Limb (tissue), 2 donors: ENCODE data around the gene ADGRG6.
"Not testable (repeated sequence)": the region's sequence is repeated elsewhere in the genome, so short reads cannot be mapped to it uniquely, and the experiment has no call there.

ENCODE experiments used
- DNase-seq, 2 donors: peaks; one replicate each; pipeline ENCODE4 v3.0.0-alpha.2; 2016; ENCODE audit errors: extremely low spot score in 2 of 2

ADGRG6 gene

GRCh38 chr6:142443102-142443501 is 141.3 kb downstream of the ADGRG6 start:
- DNase-seq = no peak

- no peak for DNase-seq
Measured at GRCh38 chr6:142443532-142443931, 141.7 kb downstream of the ADGRG6 start.

GRCh38 chr6:142444376-142444775 is 142.6 kb downstream of the ADGRG6 start:
- peak in 1 of 2 donors; percentile 41 for DNase-seq

- DNase-seq = no peak
Measured at GRCh38 chr6:142444881-142445301, 143.1 kb downstream of the ADGRG6 start.

- no peak for DNase-seq
Measured at GRCh38 chr6:142446168-142446567, 144.4 kb downstream of the ADGRG6 start.

GRCh38 chr6:142446576-142446975 is 144.8 kb downstream of the ADGRG6 start:
- DNase-seq = no peak

- DNase-seq = no peak
Measured at GRCh38 chr6:142448091-142448729, 146.4 kb downstream of the ADGRG6 start.

- DNase-seq = not testable (repeated sequence)
Measured at GRCh38 chr6:142450856-142451255, 149.0 kb downstream of the ADGRG6 start.

GRCh38 chr6:142452993-142453392 is 151.2 kb downstream of the ADGRG6 start:
- DNase-seq = no peak

GRCh38 chr6:142454196-142454595 is 152.4 kb downstream of the ADGRG6 start:
- not testable (repeated sequence) for DNase-seq

- not testable (repeated sequence) for DNase-seq
Measured at GRCh38 chr6:142454848-142455247, 153.0 kb downstream of the ADGRG6 start.

- DNase-seq = no peak
Measured at GRCh38 chr6:142455957-142456589, 154.3 kb downstream of the ADGRG6 start.

- DNase-seq = no peak
Measured at GRCh38 chr6:142457638-142458406, 156.0 kb downstream of the ADGRG6 start.

- no peak for DNase-seq
Measured at GRCh38 chr6:142458836-142459235, 157.0 kb downstream of the ADGRG6 start.

GRCh38 chr6:142459271-142459670 is 157.5 kb downstream of the ADGRG6 start:
- DNase-seq = no peak

- DNase-seq = no peak
Measured at GRCh38 chr6:142462260-142462659, 160.5 kb downstream of the ADGRG6 start.

- no peak for DNase-seq
Measured at GRCh38 chr6:142463988-142464387, 162.2 kb downstream of the ADGRG6 start.

- DNase-seq = no peak
Measured at GRCh38 chr6:142469220-142469619, 167.4 kb downstream of the ADGRG6 start.

- DNase-seq = no peak
Measured at GRCh38 chr6:142470421-142470820, 168.6 kb downstream of the ADGRG6 start.

GRCh38 chr6:142474531-142475289 is 172.9 kb downstream of the ADGRG6 start:
- DNase-seq = peak; percentile 61 to 87

GRCh38 chr6:142476452-142476851 is 174.6 kb downstream of the ADGRG6 start:
- no peak for DNase-seq

- DNase-seq = no peak
Measured at GRCh38 chr6:142478117-142478516, 176.3 kb downstream of the ADGRG6 start.
